OCI-LY3 (cell line): ENCODE measurements around the gene SDK1.

Experiments used
- H2AFZ ChIP-seq: fragments of 200-600, 300-600 bp; shearing (Covaris generic); 2 replicates; pipeline ENCODE4 v1.6.0; 2014; ENCODE audit warnings: antibody characterized with exemption, low read depth, low read length
- H3K27ac ChIP-seq: fragments of 200-600, 300-600 bp; sonication (generic); 2 replicates; pipeline ENCODE4 v1.5.1; 2014; ENCODE audit warnings: mild to moderate bottlenecking, low read length, moderate library complexity, mixed read lengths
- H3K27me3 ChIP-seq: fragments of 200-600, 300-600 bp; sonication (generic); 2 replicates; pipeline ENCODE4 v1.6.1; 2014; ENCODE audit warnings: low read depth, low read length, mixed read lengths
- H3K36me3 ChIP-seq: fragments of 200-600, 300-600 bp; sonication (generic); replicated peaks from 2 replicates; pipeline ENCODE3; 2014; ENCODE audit warnings: low read depth, low read length, mixed read lengths
- H3K4me1 ChIP-seq: fragments of 300-600, 200-600 bp; sonication (generic); 2 replicates; pipeline ENCODE4 v1.6.1; 2014; ENCODE audit warnings: low read length, mixed read lengths
- H3K4me2 ChIP-seq: fragments of 200-600, 300-600 bp; sonication (generic); 2 replicates; pipeline ENCODE4 v1.6.1; 2014; ENCODE audit warnings: low read length, mixed read lengths
- H3K4me3 ChIP-seq: fragments of 300-600, 200-600 bp; sonication (generic); 2 replicates; pipeline ENCODE4 v1.5.1; 2014; ENCODE audit warnings: antibody characterized with exemption, mild to moderate bottlenecking, low read length, moderate library complexity
- H3K79me2 ChIP-seq: fragments of 300-600, 200-600 bp; shearing (Covaris generic); 2 replicates; pipeline ENCODE4 v1.6.1; 2014; ENCODE audit warnings: mild to moderate bottlenecking, low read length, mixed read lengths
- H3K9ac ChIP-seq: fragments of 300-600, 200-600 bp; shearing (Covaris generic); 2 replicates; pipeline ENCODE4 v1.6.0; 2014; ENCODE audit warnings: mild to moderate bottlenecking, low read length, moderate library complexity
- H3K9me3 ChIP-seq: fragments of 200-600, 300-600 bp; shearing (Covaris generic); 2 replicates; pipeline ENCODE4 v1.6.1; 2014; ENCODE audit warnings: low read length, mixed read lengths; ENCODE audit not compliant: insufficient read depth
- H4K20me1 ChIP-seq: fragments of 200-600, 300-600 bp; sonication (generic); 2 replicates; pipeline ENCODE4 v1.6.1; 2016; ENCODE audit warnings: low read length, mixed read lengths; ENCODE audit not compliant: insufficient read depth
- EZH2phosphoT487 ChIP-seq: fragments of 200-600 bp; shearing (Covaris generic); IDR thresholded peaks from 2 replicates; pipeline ENCODE4 v1.6.1; 2018; ENCODE audit warnings: antibody characterized with exemption, mixed run types, low read depth
- TF ChIP-seq, protein P1 (sequence below): fragments of 200-600, 300-600 bp; sonication (generic); IDR thresholded peaks from 2 replicates; pipeline ENCODE4 v1.5.1; 2014; ENCODE audit warnings: antibody characterized with exemption, low read length, low read depth

The SDK1 gene

DNA sequence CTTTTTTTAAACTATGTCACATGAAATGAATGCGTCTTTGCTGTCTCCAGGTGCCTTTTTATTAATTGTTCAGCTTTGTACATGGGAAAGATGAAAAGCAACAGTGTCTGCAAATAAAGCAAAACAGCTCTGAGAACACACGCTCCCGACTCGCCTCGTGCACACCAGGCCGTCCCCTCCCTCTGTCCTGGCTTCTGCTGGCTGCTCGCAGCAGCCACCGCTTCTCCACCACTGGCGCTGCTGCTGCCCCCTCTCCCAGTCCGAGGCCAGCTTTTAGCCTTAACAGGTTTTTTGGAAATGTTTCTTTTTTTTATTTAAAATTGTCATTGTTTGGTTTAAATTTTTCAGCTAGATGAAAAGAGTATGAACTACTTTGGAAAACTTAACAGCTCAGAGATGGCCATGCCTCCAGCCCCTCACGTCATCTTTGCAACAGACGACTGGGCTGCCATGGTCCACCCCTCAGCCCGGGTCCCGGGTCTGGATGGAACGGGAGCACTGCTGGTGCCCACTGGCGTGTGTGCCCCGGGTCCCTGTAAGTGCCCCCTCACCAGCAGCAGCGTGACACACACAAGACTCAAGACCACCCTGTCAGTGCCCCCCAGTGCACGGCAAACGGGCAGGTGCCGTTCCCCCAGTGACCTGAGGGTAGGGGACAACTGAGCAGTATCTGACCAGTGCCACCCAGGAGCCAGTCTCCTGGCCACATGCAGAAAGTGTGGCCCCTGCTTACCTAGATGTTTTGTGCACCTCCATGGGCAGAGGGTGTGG is 965.4 kb downstream of the SDK1 start:
- Histone ChIP-seq H3K4me3 (no peak overlapping the region), H3K27me3 (no peaks in the 10 kb centered on the region), H2AFZ (no peak overlapping the region), H3K79me2 (no peaks in the 10 kb centered on the region), H3K9ac (no peak overlapping the region), H3K9me3 (no peaks in the 10 kb centered on the region), H3K4me2 (no peak overlapping the region), H3K27ac (no peak overlapping the region), H4K20me1 (no peaks in the 10 kb centered on the region), H3K36me3 (no peaks in the 10 kb centered on the region), H3K4me1 (no peaks in the 10 kb centered on the region)
- TF ChIP-seq, protein P1, sequence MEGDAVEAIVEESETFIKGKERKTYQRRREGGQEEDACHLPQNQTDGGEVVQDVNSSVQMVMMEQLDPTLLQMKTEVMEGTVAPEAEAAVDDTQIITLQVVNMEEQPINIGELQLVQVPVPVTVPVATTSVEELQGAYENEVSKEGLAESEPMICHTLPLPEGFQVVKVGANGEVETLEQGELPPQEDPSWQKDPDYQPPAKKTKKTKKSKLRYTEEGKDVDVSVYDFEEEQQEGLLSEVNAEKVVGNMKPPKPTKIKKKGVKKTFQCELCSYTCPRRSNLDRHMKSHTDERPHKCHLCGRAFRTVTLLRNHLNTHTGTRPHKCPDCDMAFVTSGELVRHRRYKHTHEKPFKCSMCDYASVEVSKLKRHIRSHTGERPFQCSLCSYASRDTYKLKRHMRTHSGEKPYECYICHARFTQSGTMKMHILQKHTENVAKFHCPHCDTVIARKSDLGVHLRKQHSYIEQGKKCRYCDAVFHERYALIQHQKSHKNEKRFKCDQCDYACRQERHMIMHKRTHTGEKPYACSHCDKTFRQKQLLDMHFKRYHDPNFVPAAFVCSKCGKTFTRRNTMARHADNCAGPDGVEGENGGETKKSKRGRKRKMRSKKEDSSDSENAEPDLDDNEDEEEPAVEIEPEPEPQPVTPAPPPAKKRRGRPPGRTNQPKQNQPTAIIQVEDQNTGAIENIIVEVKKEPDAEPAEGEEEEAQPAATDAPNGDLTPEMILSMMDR: no peak
- TF ChIP-seq EZH2phosphoT487: no peak

DNA sequence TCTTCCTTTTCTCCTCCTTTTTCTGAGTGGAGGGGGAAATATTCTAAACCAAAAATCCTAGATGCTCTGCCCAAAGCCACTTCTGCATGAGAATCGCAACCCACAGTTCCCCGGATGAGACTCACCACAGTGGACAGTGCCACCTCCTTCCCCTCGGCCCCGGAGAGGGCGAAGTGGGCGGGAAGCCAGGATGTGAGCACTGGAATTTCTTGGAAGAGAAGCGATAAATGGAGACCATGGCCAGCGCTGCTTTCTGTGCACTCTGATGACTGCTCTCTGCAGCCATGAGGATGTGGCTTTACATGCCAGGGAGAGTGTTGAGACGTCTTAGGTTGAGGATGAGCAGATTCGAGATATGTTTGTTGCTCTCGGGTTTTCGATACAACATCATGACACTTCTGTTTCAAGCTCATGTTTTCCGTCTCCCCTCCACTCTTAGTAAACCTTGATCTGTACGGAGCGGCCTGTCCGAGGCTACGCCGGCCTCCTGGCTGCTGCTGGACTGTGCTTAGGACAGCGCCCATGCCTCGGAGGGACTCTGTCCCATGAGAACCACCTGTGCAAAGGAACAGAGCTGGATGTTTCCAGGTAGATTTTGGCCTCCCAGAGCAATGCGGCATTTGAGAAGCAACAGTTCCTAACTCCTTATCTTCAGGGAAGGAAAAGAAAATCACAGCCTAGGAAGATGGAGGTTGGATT is 966.4 kb downstream of the SDK1 start:
- Histone ChIP-seq H3K9me3 (no peaks in the 10 kb centered on the region), H3K4me3 (no peak overlapping the region), H3K79me2 (no peaks in the 10 kb centered on the region), H3K4me2 (no peak overlapping the region), H3K4me1 (no peaks in the 10 kb centered on the region), H3K9ac (no peak overlapping the region), H2AFZ (no peak overlapping the region), H4K20me1 (no peaks in the 10 kb centered on the region), H3K27me3 (no peaks in the 10 kb centered on the region), H3K27ac (no peak overlapping the region), H3K36me3 (no peaks in the 10 kb centered on the region)
- TF ChIP-seq, protein P1: no peak
- TF ChIP-seq EZH2phosphoT487: no peak

DNA sequence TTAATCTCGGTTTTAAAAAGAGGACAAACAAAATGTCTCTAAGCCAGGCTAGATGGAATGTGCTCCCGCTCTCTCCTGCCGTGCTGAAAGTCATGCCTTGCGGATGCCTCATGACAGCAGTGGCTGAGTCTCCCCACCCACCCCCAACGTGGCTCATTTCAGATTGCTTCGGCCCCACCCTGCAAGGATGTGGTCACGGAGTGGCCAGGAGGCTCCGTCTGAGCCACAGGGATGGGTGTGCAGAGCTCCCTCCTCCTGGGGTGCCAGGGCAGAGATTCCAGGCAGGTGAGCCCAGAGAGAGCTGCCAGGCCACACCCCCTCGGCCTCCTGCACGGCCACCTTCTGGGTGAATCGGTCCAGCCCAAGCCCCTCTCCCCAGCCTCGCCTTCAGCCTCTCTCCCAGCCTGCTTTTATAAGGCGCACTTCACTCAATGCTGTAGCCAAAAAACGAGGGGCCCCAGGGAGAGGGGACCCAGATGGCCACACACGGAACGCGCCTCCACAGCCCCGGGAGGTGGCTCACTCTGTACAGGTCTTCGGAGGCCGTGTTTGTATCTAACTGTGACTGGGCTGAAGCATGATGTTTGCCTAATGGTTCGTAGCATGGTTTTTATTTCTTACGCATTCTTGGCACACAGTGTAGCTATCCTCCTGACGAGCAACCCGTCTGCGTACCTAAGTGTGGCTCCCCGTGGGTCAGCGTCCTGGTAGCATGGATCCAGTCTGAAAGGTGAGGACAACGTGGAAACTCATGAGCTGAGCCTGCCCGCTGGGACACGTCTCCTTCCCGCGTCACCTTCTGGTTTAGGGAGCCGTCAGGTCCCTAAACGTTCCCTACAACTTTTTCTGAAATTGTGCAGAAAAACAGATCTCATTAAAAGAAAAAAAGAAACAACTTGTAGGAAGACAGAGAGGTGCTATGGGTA is 967.3 kb downstream of the SDK1 start:
- Histone ChIP-seq H2AFZ (no peak overlapping the region), H3K27me3 (no peaks in the 10 kb centered on the region), H3K9me3 (no peaks in the 10 kb centered on the region), H4K20me1 (no peaks in the 10 kb centered on the region), H3K4me2 (no peak overlapping the region), H3K4me3 (no peak overlapping the region), H3K79me2 (no peaks in the 10 kb centered on the region), H3K9ac (no peak overlapping the region), H3K36me3 (no peaks in the 10 kb centered on the region), H3K27ac (no peak overlapping the region), H3K4me1 (no peaks in the 10 kb centered on the region)
- TF ChIP-seq, protein P1: no peak
- no peak for TF ChIP-seq EZH2phosphoT487

DNA sequence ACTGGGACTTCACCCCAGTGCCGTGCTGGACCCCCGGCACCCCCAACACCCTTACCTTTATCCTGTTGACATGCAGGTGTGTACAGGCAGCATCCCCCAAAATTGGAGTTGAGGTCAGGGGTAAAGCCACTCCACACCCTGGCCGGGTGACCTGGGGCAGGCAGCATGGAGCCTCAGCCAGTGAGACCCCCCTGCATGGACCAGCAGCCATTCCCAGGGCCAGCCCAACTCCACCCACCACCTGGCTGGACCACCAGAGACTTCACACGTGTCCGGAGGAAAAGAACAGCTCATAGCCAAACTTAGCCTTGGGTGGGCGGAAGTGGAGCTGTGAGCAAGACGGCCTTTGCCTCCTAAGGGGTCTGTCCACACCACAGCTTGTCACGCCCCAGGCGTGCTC is 968.0 kb downstream of the SDK1 start:
- Histone ChIP-seq H3K4me2 (no peak overlapping the region), H3K27me3 (no peaks in the 10 kb centered on the region), H3K4me3 (no peak overlapping the region), H3K9me3 (no peaks in the 10 kb centered on the region), H3K79me2 (no peaks in the 10 kb centered on the region), H3K9ac (no peak overlapping the region), H3K4me1 (no peaks in the 10 kb centered on the region), H2AFZ (no peak overlapping the region), H3K27ac (no peak overlapping the region), H3K36me3 (no peaks in the 10 kb centered on the region), H4K20me1 (no peaks in the 10 kb centered on the region)
- TF ChIP-seq, protein P1: no peak
- no peak for TF ChIP-seq EZH2phosphoT487
